Measurements from ENCODE around the gene GCG. TPM values are rescaled to one million over a fixed set of nuclear protein-coding genes. Genes with fewer than 3 reads are reported as not detected.

The GCG gene
- polyA plus RNA-seq, 1 experiment, result 0.27 TPM

GRCh38 chr2:162125138-162125537 is 26.9 kb downstream of the GCG start:
- no peak for TF ChIP-seq CTCF (IDR thresholded peaks at IDR 0.05; ENCODE audit: low read depth, low read length)
- no peaks in the 10 kb centered on the region for H3K9me3 ChIP-seq (ENCODE audit: control insufficient read depth, insufficient read depth, low read length)
- no peak for DNase-seq (ENCODE audit: low read depth, low spot score)
- H3K27me3 ChIP-seq (ENCODE audit: control insufficient read depth, insufficient read depth, low read length), result no peaks in the 10 kb centered on the region
- ChIA-PET CTCF (interaction anchor here (0.7 to 5.3 kb wide), 19 partner anchors 8 to 538 kb away, joined by 3 to 73 read pairs (median 4); no protein-coding TSS in a partner anchor), POLR2A (interaction anchor here (0.6 kb wide), 1 partner anchor 153 kb away, joined by 3 read pairs; no protein-coding TSS in a partner anchor)
- H3K4me3 ChIP-seq (ENCODE audit: low read depth, low read length), result no peak overlapping the region
- H3K27ac ChIP-seq (ENCODE audit: low read depth, low read length), result no peak overlapping the region

GRCh38 chr2:162123806-162124758 is 28.0 kb downstream of the GCG start:
- ChIA-PET POLR2A (no interaction called here), CTCF (interaction anchor here (0.5 to 5.3 kb wide), 19 partner anchors 9 to 537 kb away, joined by 3 to 73 read pairs (median 3); no protein-coding TSS in a partner anchor)

DNA sequence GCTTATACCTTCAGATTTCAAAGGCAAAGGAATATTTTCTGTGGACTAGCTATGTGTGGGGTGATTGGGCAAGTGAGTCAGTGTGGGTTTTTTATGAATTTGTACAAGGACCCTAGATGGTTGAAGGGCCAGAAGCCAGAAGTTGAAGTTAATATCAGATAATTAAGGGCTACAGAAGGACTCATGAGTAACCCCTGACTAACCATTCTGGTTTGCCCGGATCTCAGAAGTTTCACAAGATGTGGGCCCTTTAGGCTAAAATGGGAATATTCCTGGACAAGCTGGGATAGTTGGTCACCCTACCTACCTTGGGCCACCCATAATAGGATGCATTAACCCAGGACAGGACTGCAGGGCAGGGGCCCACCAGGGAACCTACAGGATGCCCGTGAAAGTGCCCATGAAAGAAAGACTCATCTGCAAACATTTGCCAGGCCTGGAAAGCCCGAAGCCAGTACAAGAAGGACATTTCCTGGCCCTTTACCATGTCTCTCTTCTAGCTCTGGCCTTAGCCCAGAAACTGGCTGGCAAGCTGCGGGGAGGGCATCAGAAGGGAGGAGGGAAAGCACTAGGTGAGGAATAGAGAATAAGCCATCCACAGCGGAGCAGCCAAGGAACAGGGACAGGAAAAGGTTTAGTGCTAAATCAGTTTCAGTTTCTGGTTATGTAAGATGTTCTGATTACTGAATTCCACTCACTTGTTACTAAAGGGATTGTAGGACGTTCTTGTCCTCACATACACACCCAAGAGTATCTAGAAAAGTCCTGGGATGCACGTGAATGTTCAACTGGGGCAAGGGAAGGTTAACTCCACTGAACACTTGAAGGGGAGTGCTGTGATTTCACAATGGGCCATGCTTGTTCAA is 33.6 kb downstream of the GCG start:
- Histone ChIP-seq H3K4me3 (ENCODE audit: low read depth, low read length) (no peak overlapping the region), H3K27me3 (ENCODE audit: control insufficient read depth, insufficient read depth, low read length) (no peaks in the 10 kb centered on the region), H3K9me3 (ENCODE audit: control insufficient read depth, insufficient read depth, low read length) (no peaks in the 10 kb centered on the region; the same call in 1 of the 2 replicates), H3K27ac (ENCODE audit: low read depth, low read length) (no peak overlapping the region)
- DNase-seq (ENCODE audit: low read depth, low spot score), result peak; percentile 13
- CTCF ChIA-PET, result interaction anchor here (0.6 to 2.9 kb wide), 3 partner anchors 20 to 180 kb away, joined by 3 to 6 read pairs (median 4); no protein-coding TSS in a partner anchor
- no peak for TF ChIP-seq CTCF (IDR thresholded peaks at IDR 0.05; ENCODE audit: low read depth, low read length)
- POLR2A ChIA-PET, result no interaction called here

More at GRCh38 chr2:162123806-162124758, 28.0 kb downstream of the GCG start:
- Histone ChIP-seq H3K27me3 (ENCODE audit: control insufficient read depth, insufficient read depth, low read length) (no peaks in the 10 kb centered on the region), H3K4me3 (ENCODE audit: low read depth, low read length) (no peak overlapping the region), H3K9me3 (ENCODE audit: control insufficient read depth, insufficient read depth, low read length) (no peaks in the 10 kb centered on the region), H3K27ac (ENCODE audit: low read depth, low read length) (no peak overlapping the region)
- peak; percentile 60 for TF ChIP-seq CTCF (IDR thresholded peaks at IDR 0.05; ENCODE audit: low read depth, low read length)
- DNase-seq (ENCODE audit: low read depth, low spot score), result no peak

- no peak for TF ChIP-seq CTCF (IDR thresholded peaks at IDR 0.05; ENCODE audit: low read depth, low read length)
- H3K4me3 ChIP-seq (ENCODE audit: low read depth, low read length), result no peak overlapping the region
- CTCF ChIA-PET, result interaction anchor here (1.1 to 2.9 kb wide), 2 partner anchors 170 to 182 kb away, joined by 4 to 6 read pairs; no protein-coding TSS in a partner anchor
- no peak overlapping the region for H3K27ac ChIP-seq (ENCODE audit: low read depth, low read length)
- no peaks in the 10 kb centered on the region; the same call in 1 of the 2 replicates for H3K9me3 ChIP-seq (ENCODE audit: control insufficient read depth, insufficient read depth, low read length)
- H3K27me3 ChIP-seq (ENCODE audit: control insufficient read depth, insufficient read depth, low read length), result no peaks in the 10 kb centered on the region
- DNase-seq (ENCODE audit: low read depth, low spot score), result no peak
- POLR2A ChIA-PET, result no interaction called here
These were observed 35.7 kb downstream of the GCG start for GRCh38 chr2:162116352-162116751.
